ENCODE data around the gene SYNGR2.

GRCh38 chr17:78175643-78175981, 7.2 kb downstream of the SYNGR2 start:
- no peak for TF ChIP-seq CTCF (conservative IDR thresholded peaks at IDR 0.05)
- TF ChIP-seq ZFX (IDR thresholded peaks at IDR 0.05): no peak

Measured in C4-2B (cell line).